ENCODE measurements around the gene IGSF9B.

IGSF9B gene

DNA sequence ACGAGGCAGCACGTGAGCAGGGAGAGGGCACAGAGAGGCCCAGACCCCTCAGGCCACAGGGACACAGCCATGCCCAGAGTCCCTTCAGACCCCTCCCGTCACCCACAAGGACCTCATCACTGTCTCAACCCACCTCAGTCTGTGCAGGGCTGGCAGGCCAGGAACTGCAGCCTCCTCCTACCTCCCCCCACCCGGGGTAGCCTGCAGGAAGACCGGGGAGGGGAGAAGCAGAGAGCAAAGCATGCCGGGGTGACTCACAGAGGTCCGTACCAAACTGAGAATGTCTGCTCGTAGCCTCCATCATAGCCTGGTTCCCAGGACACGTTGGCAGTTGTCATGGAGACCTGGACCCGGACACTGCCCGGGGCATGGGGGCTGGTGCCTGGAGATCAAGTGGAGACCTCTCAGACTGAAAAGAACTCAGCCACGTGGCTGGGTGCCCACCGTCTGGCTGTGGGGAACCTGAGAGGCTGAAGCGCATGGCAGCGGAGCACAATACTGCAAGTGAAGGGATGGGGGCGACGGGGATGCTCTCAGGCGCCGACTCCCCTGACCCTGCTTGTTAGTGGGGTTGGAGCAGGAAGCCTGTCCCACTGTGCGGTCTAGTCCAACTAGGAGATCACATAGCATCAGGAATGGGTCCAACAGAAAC lies 27.2 kb downstream of the IGSF9B start:
- DNase-seq (ENCODE audit: low read depth): no peak
- TF ChIP-seq, protein P1, sequence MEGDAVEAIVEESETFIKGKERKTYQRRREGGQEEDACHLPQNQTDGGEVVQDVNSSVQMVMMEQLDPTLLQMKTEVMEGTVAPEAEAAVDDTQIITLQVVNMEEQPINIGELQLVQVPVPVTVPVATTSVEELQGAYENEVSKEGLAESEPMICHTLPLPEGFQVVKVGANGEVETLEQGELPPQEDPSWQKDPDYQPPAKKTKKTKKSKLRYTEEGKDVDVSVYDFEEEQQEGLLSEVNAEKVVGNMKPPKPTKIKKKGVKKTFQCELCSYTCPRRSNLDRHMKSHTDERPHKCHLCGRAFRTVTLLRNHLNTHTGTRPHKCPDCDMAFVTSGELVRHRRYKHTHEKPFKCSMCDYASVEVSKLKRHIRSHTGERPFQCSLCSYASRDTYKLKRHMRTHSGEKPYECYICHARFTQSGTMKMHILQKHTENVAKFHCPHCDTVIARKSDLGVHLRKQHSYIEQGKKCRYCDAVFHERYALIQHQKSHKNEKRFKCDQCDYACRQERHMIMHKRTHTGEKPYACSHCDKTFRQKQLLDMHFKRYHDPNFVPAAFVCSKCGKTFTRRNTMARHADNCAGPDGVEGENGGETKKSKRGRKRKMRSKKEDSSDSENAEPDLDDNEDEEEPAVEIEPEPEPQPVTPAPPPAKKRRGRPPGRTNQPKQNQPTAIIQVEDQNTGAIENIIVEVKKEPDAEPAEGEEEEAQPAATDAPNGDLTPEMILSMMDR (IDR thresholded peaks at IDR 0.05; ENCODE audit: control insufficient read depth, extremely low read depth, insufficient read depth): no peak
- no peak overlapping the region for H3K4me3 ChIP-seq (ENCODE audit: low read depth, low read length)

DNA sequence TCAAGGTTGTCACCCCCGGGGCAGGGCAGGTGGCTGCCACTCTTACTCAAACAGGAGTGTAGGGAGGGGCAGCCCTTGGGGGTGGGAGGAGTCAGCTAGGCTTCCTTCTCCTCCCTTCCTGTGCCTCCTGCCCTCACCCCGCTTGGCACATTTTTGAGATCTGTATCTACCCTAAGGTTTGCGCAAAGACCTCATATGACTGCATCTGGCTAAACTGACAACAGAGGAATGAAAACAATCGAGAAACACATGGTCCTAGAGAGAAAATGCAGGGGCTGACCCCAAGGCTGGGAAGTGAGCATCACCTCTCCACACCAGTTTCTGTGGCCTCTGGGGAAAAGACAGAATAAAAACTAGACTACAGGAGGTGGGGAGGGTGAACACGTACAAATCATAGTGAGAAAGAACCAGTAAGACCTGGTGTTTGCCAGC lies 28.1 kb downstream of the IGSF9B start:
- peak; percentile 88 for DNase-seq (ENCODE audit: low read depth)
- TF ChIP-seq, protein P1 (IDR thresholded peaks at IDR 0.05; ENCODE audit: control insufficient read depth, extremely low read depth, insufficient read depth): no peak
- H3K4me3 ChIP-seq (ENCODE audit: low read depth, low read length): peak overlapping the region; percentile 59

GRCh38 chr11:133927690-133928627 lies 28.8 kb downstream of the IGSF9B start:
- TF ChIP-seq, protein P1 (IDR thresholded peaks at IDR 0.05; ENCODE audit: control insufficient read depth, extremely low read depth, insufficient read depth): peak; percentile 96
- peak; percentile 56 for DNase-seq (ENCODE audit: low read depth)
- H3K4me3 ChIP-seq (ENCODE audit: low read depth, low read length): peak overlapping the region; percentile 59

- TF ChIP-seq, protein P1 (IDR thresholded peaks at IDR 0.05; ENCODE audit: control insufficient read depth, extremely low read depth, insufficient read depth): no peak
- no peak for DNase-seq (ENCODE audit: low read depth)
- no peak overlapping the region for H3K4me3 ChIP-seq (ENCODE audit: low read depth, low read length)
These were observed 30.1 kb downstream of the IGSF9B start for GRCh38 chr11:133926466-133927246.

DNA sequence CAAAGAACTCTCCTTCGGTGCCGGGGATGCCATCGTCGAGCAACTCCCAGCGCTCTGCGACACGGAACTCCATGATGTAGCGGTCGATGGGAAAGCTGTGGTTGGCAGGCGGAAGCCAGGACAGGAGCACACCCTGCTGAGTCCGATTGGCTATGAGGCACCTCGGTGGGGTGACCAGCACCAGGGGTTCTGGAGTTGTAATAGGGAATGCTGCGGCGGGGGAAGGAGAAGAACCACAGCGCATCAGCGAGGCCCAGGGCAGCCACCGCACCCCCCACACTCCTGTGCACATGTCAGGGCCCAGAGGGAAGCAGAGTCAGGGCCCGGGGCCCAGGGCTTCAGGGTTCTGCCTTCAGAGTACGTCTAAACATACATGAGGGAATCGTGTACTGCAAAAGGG lies 31.0 kb downstream of the IGSF9B start:
- TF ChIP-seq, protein P1 (IDR thresholded peaks at IDR 0.05; ENCODE audit: control insufficient read depth, extremely low read depth, insufficient read depth): no peak
- no peak overlapping the region for H3K4me3 ChIP-seq (ENCODE audit: low read depth, low read length)
- no peak for DNase-seq (ENCODE audit: low read depth)

GRCh38 chr11:133924661-133925060 lies 32.1 kb downstream of the IGSF9B start:
- H3K4me3 ChIP-seq (ENCODE audit: low read depth, low read length): no peak overlapping the region
- TF ChIP-seq, protein P1 (IDR thresholded peaks at IDR 0.05; ENCODE audit: control insufficient read depth, extremely low read depth, insufficient read depth): no peak
- no peak for DNase-seq (ENCODE audit: low read depth)
